Measurements from ENCODE around the gene TYW1B. TPM values are rescaled to one million over a fixed set of nuclear protein-coding genes. Genes with fewer than 3 reads are reported as not detected.
A peak's percentile ranks its signal among the peaks of the same experiment; 100 is the strongest.
"Not testable (repeated sequence)": the region's sequence is repeated elsewhere in the genome, so short reads cannot be mapped to it uniquely, and the experiment has no call there.

Gene TYW1B
- total RNA-seq, 1 donor: 6.7 TPM

DNA sequence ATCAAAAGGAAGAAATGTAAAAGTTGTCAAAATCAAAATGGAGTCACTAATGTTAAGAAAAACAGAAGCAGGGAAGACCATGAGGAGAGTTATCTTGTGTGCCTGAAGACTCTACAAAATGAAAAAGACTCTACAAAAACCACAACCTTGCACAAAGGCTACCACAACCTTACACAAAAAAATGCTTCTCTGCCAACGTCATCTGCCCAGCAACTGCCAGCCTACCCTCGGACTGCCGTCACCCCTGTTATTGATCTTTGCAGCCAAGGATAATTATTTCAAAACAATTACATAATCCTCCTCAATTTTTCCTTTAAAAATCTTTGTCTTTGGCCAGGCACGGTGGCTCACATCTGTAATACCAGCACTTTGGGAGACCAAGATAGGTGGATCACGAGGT, 61.0 kb downstream of the TYW1B start:
- not testable (repeated sequence) for DNase-seq (ENCODE audit: low read depth in 2 of 3, low spot score in 2 of 3)

DNA sequence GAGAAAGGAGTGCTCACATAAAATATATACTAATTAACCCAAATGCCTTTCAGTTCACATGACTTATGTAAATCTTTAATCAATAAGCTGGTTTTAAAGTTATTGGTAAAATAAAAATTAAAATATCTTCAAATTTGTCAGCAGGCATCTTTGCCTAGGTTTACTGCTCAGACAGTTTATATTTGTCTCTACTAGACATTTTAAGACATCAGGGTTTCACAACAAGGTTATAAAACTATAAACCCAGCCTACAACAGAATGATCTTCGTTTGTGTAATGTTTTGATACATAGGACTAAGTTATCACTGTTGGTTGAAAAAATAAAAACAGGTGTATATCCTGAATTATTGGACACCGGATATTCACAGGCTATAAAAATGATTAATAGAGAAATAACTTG, 67.4 kb downstream of the TYW1B start:
- no peak for DNase-seq (ENCODE audit: low read depth in 2 of 3, low spot score in 2 of 3)

DNA sequence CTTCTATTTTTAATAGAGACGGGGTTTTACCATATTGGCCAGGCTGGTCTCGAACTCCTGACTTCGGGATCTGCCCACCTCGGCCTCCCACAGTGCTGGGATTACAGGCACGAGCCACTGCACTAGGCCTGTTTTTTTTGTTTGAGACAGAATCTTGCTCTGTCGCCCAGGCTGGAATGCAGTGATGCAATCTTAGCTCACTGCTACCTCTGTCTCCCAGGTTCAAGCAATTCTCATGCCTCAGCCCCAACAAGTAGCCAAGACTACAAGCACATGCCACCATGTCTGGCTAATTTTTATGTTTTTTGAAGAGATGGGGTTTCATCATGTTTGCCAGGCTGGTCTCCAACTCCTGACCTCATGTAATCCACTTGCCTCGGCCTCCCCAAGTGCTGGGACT, 73.7 kb downstream of the TYW1B start:
- DNase-seq (ENCODE audit: low read depth in 2 of 3, low spot score in 2 of 3): no peak

DNA sequence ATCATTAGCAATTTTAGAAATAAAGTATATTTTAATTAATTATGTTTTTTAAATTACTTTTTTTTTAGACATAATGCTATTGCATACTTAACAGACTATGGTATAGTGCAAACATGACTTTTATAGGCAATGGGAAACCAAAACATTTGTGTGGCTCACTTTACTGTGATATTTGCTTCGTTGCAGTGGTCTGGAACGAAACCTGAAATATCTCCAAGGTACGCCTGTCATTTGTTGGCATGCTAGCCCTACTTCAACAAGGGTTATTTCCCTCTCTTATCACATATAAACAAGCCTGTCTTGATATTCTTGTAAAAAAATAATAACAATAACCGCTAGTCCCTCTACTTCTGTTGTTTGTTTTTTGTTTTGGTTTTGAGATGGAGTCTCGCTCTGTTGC, 74.2 kb downstream of the TYW1B start:
- no peak for DNase-seq (ENCODE audit: low read depth in 2 of 3, low spot score in 2 of 3)

DNA sequence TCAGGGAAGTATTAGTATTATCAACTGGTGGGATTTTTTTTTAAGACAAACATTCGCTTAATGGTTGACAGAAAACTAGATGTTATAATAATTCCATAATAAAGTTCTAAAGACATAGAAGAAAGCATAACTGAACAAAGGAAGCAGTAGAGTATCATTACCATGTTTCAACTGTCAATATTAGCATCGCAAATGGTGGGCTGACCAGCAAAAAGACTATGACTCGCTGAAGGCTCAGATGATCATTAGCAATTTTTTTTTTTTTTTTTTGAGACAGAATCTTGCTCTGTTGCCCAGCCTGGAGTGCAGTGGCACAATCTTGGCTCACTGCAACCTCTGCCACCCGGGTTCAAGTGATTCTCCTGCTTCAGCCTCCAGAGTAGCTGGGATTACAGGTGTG, 74.8 kb downstream of the TYW1B start:
- not testable (repeated sequence) for DNase-seq (ENCODE audit: low read depth in 2 of 3, low spot score in 2 of 3)

DNA sequence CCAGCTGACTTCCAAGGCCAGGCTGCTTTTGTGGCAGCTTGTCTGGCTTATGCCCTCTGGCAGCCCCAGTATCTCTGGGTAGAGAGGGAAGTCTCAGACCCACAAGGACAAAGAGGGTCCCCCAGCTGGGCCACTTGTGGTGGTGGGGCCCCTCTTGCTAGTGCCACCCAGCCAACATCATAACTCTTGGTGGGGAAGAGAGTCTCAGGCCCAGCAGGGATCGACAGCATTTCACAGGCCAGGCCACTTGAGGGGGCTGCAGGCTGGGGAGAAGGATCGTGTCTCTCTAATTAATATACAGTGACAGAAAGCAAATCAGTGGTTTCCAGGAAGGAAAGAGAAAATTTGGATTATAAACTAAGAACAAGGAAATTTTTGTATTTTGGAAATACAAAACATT, 76.0 kb downstream of the TYW1B start:
- DNase-seq (ENCODE audit: low read depth in 2 of 3, low spot score in 2 of 3): no peak

DNA sequence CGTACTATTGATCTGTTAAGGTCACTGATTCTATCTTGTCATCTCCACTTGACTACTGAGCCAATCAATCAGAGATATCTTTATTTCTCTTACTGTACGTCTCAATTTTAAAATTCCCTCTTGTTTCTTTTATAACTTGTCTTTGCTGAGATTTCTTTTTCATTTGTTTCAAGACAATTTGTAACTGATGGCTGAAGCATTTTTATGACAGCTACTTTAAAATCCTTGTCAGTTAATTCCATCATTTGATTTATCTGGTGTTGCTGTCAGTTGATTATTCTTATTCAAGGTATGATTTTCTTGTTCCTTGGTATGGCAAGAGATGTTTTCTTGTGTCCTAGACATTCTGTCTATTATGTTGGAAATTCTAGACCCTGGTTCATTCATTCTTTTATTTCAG, 76.6 kb downstream of the TYW1B start:
- DNase-seq (ENCODE audit: low read depth in 2 of 3, low spot score in 2 of 3): no peak

DNA sequence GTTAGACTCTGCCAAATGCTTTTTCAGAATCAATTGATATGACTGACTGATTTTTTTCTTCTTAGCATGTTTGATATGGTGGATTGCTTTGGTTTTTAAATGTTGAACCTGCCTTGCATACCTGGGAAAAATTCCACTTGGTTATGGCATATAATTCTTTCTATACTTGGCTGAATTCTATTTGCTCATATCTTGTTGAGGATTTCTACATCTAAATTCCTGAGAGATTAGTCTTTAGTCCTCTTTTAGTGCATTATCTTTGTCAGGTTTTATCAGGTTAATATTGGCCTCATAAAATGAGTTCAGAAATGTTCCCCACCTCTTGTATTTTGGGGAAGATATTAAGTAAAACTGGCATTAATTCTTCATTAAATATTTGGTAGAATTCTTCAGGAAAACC, 79.4 kb downstream of the TYW1B start:
- not testable (repeated sequence) for DNase-seq (ENCODE audit: low read depth in 2 of 3, low spot score in 2 of 3)

DNA sequence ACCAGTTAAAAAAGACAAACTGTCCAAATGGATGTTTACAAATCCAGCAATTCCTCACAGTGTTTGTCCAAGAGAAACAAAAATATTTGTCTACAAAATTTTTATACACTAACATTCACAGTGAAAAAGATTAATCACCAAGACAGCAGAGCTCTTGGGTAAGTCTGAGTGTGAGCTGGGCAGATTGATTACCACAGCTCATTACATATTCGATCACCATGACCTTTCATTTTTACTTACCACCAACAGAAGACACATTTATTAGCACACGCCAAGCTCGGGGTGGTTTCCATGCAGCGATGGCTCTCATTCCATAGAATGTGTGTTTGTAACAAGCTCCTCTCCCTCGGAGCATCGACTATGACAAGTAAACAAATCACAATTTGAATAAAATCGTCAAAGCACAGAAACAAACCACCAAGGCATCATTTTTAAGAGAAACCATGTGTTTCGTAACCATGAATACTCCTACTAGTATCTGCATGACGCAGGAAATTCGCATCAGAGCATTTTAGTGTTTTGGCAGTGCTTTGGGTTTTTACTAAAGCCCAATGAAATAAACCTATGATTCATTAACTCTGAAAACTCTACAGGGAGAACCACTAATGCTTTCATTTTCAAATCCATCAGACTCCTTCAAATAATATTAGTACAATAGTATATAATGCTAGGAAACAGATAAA, 83.6 kb downstream of the TYW1B start:
- not testable (repeated sequence) for DNase-seq (ENCODE audit: low read depth in 2 of 3, low spot score in 2 of 3)

DNA sequence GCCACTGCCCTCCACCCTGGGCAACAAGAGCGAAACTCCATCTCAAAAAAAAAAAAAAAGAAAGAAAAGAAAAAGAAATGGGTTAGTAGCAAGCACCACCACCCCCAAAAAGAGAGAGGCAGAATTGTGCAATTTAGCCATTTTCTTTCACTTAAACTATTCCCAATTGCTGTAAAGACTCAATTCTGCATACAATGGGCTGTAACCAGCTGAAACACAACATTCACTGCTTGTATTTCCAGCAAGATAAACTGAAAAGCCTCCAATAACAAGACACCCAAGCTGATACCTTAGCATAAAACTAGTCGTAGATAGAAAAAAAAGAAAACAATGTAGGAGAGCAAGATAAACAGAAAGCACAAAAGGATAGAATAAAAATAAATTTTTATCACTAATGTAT, 84.2 kb downstream of the TYW1B start:
- not testable (repeated sequence) for DNase-seq (ENCODE audit: low read depth in 2 of 3, low spot score in 2 of 3)

DNA sequence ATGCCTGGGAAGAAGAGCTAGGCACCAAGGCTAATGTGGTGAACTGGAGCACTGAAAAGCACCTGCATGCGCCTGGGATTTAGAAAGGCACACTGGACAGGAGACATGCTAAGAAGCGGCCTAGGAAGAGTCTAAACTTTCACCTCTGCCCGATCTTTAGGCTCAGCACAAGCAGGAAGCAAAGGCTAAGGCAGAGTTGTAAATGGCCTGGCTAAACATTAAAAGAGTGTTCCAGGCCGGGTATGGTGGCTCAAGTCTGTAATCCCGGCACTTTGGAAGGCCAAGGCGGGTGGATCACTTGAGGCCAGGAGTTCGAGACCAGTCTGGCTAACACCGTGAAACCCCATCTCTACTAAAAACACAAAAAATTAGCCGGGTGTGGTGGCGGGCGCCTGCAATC, 88.3 kb downstream of the TYW1B start:
- not testable (repeated sequence) for DNase-seq (ENCODE audit: low read depth in 2 of 3, low spot score in 2 of 3)

DNA sequence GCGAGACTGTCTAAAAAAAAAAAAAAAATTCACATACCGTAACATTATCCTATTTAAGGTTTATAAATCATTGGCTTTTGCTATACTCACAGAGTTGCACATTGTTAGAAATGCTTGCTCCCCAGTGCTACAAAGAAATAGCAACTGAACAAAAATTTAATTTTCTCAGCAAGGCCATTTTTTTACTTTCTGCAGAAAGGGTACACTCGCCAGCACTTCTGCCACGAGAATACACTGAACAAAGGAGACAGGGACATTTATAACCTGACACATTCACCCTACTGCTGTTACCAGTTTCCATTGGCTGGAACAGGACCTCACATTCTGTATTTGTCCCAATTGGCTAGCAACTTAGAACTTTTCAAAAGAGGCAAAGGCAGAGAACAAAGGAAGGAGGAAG, 92.1 kb downstream of the TYW1B start:
- DNase-seq (ENCODE audit: low read depth in 2 of 3, low spot score in 2 of 3): not testable (repeated sequence)

DNA sequence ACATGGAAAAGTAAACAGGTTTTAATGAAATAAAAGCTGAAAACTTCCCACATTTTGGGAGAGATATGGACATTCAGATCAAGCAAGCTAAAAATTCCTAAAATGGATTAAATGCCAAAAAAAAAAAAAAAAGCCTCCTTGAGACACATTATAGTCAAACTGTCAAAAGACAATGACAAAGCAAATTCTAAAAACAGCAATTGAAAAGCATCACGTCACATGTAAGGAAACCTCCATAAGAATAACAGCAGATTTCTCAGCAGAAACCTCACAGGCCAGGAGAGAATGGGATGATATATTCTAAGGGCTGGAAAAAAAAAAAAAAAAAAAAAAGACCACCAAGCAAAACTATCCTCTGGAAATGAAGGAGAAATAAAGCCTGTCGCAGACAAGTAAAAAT, 97.2 kb downstream of the TYW1B start:
- DNase-seq (ENCODE audit: low read depth in 2 of 3, low spot score in 2 of 3): peak in 1 of 3 donors; percentile 3

DNA sequence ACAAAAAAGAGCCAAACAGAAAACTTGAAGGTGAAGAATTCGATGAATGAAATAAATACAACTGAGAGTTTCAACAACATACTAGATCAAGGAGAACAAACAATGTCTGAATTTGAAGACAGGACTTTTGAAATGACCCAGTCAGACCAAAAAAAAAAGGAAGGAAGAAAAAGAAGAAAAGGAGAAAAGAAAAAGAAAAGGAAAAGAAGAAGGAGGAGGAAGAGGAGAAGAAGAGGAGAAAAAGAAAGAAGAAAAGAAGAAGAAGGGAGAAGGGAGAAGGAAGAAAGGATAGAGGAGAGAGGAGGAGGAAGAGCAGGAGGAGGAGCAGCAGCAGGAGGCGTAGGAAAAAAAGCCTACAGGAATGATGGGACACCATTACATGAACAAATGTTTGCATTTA, 97.6 kb downstream of the TYW1B start:
- DNase-seq (ENCODE audit: low read depth in 2 of 3, low spot score in 2 of 3): not testable (repeated sequence)

DNA sequence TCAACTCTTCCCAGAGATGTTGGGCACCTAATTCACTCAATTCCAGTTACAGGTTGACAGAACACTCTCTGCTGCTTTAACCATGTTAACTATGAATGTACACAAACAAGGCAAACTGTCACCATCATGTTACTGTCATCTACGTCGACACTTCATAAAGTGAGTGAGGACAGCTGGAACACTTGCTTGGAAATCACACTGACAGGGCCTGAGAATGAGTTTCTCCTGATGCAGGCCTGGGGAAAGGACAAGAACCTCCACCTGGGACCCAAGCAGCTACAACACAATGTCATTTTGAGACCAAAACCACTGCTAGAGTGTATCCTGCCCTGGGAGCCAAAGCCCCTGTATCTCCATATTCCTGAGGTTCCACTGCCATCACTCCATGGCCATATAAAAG, 98.9 kb downstream of the TYW1B start:
- DNase-seq (ENCODE audit: low read depth in 2 of 3, low spot score in 2 of 3): not testable (repeated sequence)

DNA sequence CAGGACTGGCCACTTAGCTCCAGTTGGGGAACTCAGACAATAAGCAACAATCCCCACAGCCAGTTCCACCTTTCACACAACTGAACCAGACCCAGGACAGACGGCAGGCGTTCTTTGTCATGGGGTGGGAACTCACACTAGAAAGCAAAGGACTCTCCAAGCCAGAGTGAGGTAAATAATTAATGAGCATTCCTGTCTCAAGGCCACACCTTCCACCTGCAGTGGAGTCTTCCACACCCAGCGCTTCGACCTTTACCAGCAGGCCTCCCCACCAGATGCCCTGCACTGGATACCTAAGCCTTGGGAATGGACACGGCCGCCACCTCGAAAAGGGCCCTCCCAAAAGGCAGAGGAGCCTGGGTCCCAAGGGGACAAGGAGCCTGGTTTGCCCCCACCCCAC, 105.3 kb downstream of the TYW1B start:
- not testable (repeated sequence) for DNase-seq (ENCODE audit: low read depth in 2 of 3, low spot score in 2 of 3)

DNA sequence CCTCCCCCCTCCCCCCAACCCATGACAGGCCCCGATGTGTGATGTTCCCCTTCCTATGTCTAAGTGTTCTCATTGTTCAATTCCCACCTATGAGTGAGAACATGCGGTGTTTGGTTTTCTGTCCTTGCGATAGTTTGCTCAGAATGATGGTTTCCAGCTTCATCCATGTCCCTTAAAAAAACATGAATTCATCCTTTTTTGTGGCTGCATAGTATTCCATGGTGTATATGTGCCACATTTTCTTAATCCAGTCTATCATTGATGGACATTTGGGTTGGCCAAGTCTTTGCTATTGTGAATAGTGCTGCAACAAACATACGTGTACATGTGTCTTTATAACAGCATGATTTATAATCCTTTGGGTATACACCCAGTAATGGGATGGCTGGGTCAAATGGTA, 107.1 kb downstream of the TYW1B start:
- not testable (repeated sequence) for DNase-seq (ENCODE audit: low read depth in 2 of 3, low spot score in 2 of 3)

DNA sequence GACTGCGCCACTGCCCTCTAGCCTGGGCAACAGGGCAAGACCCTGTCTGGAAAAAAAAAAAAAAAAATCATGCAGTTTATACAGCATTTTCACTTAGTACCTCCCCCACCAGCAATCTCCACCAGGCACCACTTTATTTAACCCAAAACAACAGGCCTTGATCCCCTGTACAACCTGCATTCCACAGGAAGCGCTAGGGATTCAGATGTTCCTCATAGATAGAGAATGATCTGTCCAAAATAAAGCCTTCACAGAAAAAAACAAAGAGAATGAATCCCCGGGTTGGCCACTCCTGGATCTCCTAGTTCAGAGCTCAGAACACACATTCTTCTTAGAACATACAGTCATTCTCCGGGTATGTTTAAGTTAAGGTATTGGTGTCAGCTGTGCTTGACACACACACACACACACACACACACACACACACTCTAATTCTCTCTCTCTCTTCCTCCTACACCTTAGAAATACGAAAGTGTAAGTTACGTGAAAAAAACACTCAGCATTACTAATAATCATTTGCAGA, 110.7 kb downstream of the TYW1B start:
- DNase-seq (ENCODE audit: low read depth in 2 of 3, low spot score in 2 of 3): not testable (repeated sequence)

DNA sequence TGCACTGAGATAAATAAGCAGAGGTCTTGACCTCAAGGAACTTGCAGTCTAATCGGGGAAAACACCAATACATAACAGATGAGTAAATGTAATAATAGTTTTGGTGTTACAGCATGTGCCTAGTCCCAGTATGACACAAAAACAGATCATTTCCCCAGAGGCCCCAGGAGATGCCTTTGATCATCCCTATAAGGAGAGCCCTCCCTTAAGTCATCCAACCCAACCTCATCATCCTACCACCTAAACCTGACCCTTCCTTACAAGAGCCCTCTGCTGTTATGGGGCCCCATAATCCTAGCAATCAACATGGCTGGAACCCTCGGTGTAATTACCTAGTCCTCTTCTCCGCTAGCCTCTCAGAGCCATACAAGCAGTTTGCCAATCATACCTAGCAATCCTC, 116.1 kb downstream of the TYW1B start:
- DNase-seq (ENCODE audit: low read depth in 2 of 3, low spot score in 2 of 3): not testable (repeated sequence)

DNA sequence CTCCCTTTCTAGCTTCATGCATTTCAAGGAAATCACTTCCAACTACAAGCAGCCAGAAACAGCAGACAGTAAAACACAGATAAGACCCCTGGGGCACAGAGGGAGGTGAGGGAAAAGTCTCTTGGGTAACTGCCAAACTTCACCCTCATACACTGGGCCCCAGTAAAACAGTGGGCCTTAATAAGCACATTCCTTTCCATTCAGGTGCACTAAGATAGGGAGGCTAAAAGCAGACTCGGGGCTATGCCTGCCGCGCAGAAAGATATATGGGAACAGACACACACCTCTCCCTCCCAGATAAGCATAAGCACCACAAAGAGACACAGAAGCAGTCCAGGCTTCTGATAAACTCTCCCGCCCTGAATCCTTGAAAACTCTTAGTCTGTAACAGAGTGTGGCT, 117.0 kb downstream of the TYW1B start:
- no peak for DNase-seq (ENCODE audit: low read depth in 2 of 3, low spot score in 2 of 3)

DNA sequence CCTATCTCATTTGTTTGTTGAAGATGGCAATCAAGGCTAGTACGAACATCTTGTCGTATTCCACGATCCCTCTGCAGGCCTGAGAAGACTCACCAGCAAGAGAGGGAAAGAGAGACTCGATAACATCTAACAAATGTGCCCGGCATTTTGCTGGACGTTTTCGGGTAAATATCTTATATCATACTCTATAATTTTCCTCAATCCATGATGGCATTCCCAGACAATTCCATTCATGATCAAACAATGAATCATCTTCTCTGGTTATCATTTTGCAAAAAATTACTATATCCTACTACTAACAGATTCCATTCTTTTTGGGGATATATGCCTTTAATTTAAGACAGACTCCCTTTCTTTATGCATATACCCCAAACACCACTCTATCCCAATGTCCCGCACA, 118.1 kb downstream of the TYW1B start:
- DNase-seq (ENCODE audit: low read depth in 2 of 3, low spot score in 2 of 3): no peak

DNA sequence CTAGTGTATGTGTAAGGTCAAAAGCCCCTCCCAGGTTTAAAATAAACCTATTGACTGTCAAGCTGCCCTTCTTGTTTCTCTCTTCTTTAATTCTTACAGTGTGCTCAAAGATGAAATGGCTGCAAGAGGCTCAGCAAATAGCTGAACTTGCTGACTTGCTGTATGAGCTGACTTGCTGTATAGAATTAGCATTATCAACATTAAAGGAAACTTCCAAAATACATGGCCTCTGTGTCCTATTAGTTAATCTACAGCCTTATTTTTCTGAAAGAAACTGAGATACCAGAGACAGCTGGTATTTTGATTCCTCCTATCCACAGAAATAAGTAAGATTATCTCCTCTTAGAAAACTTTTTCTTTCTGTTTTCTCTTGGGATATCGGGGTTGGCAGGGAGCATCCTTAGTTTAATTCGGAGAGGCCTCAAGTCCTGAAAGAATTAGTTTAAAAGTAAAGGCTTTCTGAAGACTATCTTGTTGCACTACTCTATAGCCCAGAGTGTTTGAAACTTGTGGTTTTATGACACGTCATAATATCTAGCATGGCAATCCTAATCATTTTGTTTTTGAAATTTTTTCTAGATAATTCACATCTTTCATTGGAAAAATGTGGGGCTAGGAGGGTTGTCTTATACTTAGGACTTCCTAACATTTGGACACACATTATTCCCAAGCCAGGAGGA, 119.5 kb downstream of the TYW1B start:
- not testable (repeated sequence) for DNase-seq (ENCODE audit: low read depth in 2 of 3, low spot score in 2 of 3)

Measured in hematopoietic multipotent progenitor cell (in vitro differentiated cells).